H9 (cell line): ENCODE results near the gene SCN8A. TPM values are rescaled to one million over a fixed set of nuclear protein-coding genes. Genes with fewer than 3 reads are reported as not detected.
"Not testable (repeated sequence)": the region's sequence is repeated elsewhere in the genome, so short reads cannot be mapped to it uniquely, and the experiment has no call there.

ENCODE experiments used
- DNase-seq: peaks from one replicate; pipeline ENCODE4 v3.0.0-alpha.2; 2017
- H2AFZ ChIP-seq: one replicate; pipeline ENCODE4 v1.6.1; 2013; ENCODE audit warnings: mild to moderate bottlenecking, low read length, control low read depth, moderate library complexity
- H2AK5ac ChIP-seq: 2 replicates; pipeline ENCODE4 v1.6.1; 2013; ENCODE audit warnings: low read length, control low read depth, mixed read lengths; ENCODE audit not compliant: insufficient read length
- H2BK120ac ChIP-seq: one replicate; pipeline ENCODE4 v1.6.1; 2013; ENCODE audit warnings: low read depth, mild to moderate bottlenecking, low read length, control low read depth, inconsistent platforms; ENCODE audit not compliant: poor library complexity, severe bottlenecking
- H2BK12ac ChIP-seq: 2 replicates; pipeline ENCODE4 v1.6.1; 2013; ENCODE audit warnings: low read length, control low read depth, mixed read lengths, low read depth; ENCODE audit not compliant: insufficient read length
- H2BK15ac ChIP-seq: 2 replicates; pipeline ENCODE4 v1.6.1; 2013; ENCODE audit warnings: low read depth, low read length, control low read depth
- H2BK20ac ChIP-seq: one replicate; pipeline ENCODE4 v1.6.1; 2013; ENCODE audit warnings: low read depth, mild to moderate bottlenecking, low read length, control low read depth, inconsistent platforms; ENCODE audit not compliant: poor library complexity, severe bottlenecking
- H2BK5ac ChIP-seq: 2 replicates; pipeline ENCODE4 v1.6.1; 2013; ENCODE audit warnings: low read length, control low read depth, mixed read lengths; ENCODE audit not compliant: insufficient read length
- H3K14ac ChIP-seq: 2 replicates; pipeline ENCODE4 v1.6.1; 2013; ENCODE audit warnings: low read length, control low read depth; ENCODE audit not compliant: insufficient read depth
- H3K18ac ChIP-seq: 2 replicates; pipeline ENCODE4 v1.6.1; 2013; ENCODE audit warnings: low read depth, mild to moderate bottlenecking, mixed read lengths, low read length, control low read depth; ENCODE audit not compliant: insufficient read length
- H3K23ac ChIP-seq: 2 replicates; pipeline ENCODE4 v1.6.1; 2013; ENCODE audit warnings: low read length, control low read depth, mixed read lengths, low read depth; ENCODE audit not compliant: insufficient read length
- H3K23me2 ChIP-seq: 2 replicates; pipeline ENCODE4 v1.6.1; 2013; ENCODE audit warnings: low read depth, mild to moderate bottlenecking, mixed read lengths, low read length, control low read depth; ENCODE audit not compliant: insufficient read length, poor library complexity, severe bottlenecking
- H3K27ac ChIP-seq: 2 replicates; pipeline ENCODE4 v1.5.1; 2013; ENCODE audit warnings: low read length, control low read depth, mixed read lengths, low read depth; ENCODE audit not compliant: insufficient read length
- H3K27me3 ChIP-seq: 2 replicates; pipeline ENCODE4 v1.6.1; 2013; ENCODE audit warnings: low read length, control low read depth, inconsistent platforms; ENCODE audit not compliant: insufficient read depth
- H3K4ac ChIP-seq: 2 replicates; pipeline ENCODE4 v1.6.1; 2013; ENCODE audit warnings: low read depth, mild to moderate bottlenecking, control low read depth, inconsistent platforms, low read length, moderate library complexity
- H3K4me1 ChIP-seq: 2 replicates; pipeline ENCODE4 v1.6.1; 2013; ENCODE audit warnings: low read length, control low read depth, inconsistent platforms; ENCODE audit not compliant: insufficient read depth
- H3K4me2 ChIP-seq: 2 replicates; pipeline ENCODE4 v1.6.1; 2013; ENCODE audit warnings: low read length, control low read depth, mixed read lengths; ENCODE audit not compliant: insufficient read length, insufficient read depth
- H3K56ac ChIP-seq: 2 replicates; pipeline ENCODE4 v1.6.1; 2013; ENCODE audit warnings: low read depth, mild to moderate bottlenecking, mixed read lengths, low read length, control low read depth; ENCODE audit not compliant: insufficient read length
- H3K79me1 ChIP-seq: 2 replicates; pipeline ENCODE4 v1.6.1; 2013; ENCODE audit warnings: low read depth, mild to moderate bottlenecking, moderate library complexity, low read length, control low read depth, inconsistent platforms; ENCODE audit not compliant: insufficient read depth, poor library complexity, severe bottlenecking
- H3K79me2 ChIP-seq: 2 replicates; pipeline ENCODE4 v1.6.1; 2013; ENCODE audit warnings: low read length, control low read depth, inconsistent platforms; ENCODE audit not compliant: insufficient read depth
- H3K9ac ChIP-seq: 2 replicates; pipeline ENCODE4 v1.6.1; 2013; ENCODE audit warnings: low read length, control low read depth, mixed read lengths; ENCODE audit not compliant: insufficient read length; ENCODE audit errors: extremely low read depth
- H3K9me3 ChIP-seq: one replicate; pipeline ENCODE4 v1.6.1; 2013; ENCODE audit warnings: low read depth, low read length, inconsistent platforms; ENCODE audit not compliant: control insufficient read depth
- H3T11ph ChIP-seq: one replicate; pipeline ENCODE4 v1.6.1; 2013; ENCODE audit warnings: mild to moderate bottlenecking, low read length, control low read depth, inconsistent platforms
- H4K20me1 ChIP-seq: one replicate; pipeline ENCODE4 v1.6.1; 2013; ENCODE audit not compliant: control insufficient read depth, insufficient read length, insufficient read depth
- H4K5ac ChIP-seq: 2 replicates; pipeline ENCODE4 v1.6.1; 2013; ENCODE audit warnings: low read depth, mild to moderate bottlenecking, mixed read lengths, low read length, control low read depth; ENCODE audit not compliant: insufficient read length
- H4K8ac ChIP-seq: replicated peaks from 2 replicates; pipeline ENCODE4 v1.6.1; 2013; ENCODE audit warnings: low read length, control low read depth, mixed read lengths, low read depth; ENCODE audit not compliant: insufficient read length
- H4K91ac ChIP-seq: 2 replicates; pipeline ENCODE4 v1.6.1; 2013; ENCODE audit warnings: low read depth, mild to moderate bottlenecking, moderate library complexity, mixed read lengths, low read length, control low read depth; ENCODE audit not compliant: insufficient read length
- H3K27ac Mint-ChIP-seq, 3 experiments: 2 replicates in 2 of 3; 3 replicates in 1 of 3; pipeline ENCODE4 v1.8.0; 2020 to 2021; ENCODE audit warnings: mixed read lengths in 3 of 3, mild to moderate bottlenecking in 1 of 3, moderate library complexity in 1 of 3
- H3K27me3 Mint-ChIP-seq: 2 replicates; pipeline ENCODE4 v1.8.0; 2021; ENCODE audit warnings: low read depth, mild to moderate bottlenecking, moderate library complexity, mixed read lengths
- H3K36me3 Mint-ChIP-seq, 3 experiments: 2 replicates in 2 of 3; 3 replicates in 1 of 3; pipeline ENCODE4 v1.8.0; 2020 to 2021; ENCODE audit warnings: low read depth in 3 of 3, mixed read lengths in 3 of 3; ENCODE audit not compliant: insufficient read depth in 1 of 3
- H3K4me1 Mint-ChIP-seq, 2 experiments: 2 replicates each; pipeline ENCODE4 v1.8.0; 2020; ENCODE audit warnings: mixed read lengths in 2 of 2
- H3K4me3 Mint-ChIP-seq, 2 experiments: 2 replicates in 1 of 2; 3 replicates in 1 of 2; pipeline ENCODE4 v1.8.0; 2020 to 2021; ENCODE audit warnings: mild to moderate bottlenecking in 2 of 2, mixed read lengths in 2 of 2, moderate library complexity in 1 of 2
- H3K9me3 Mint-ChIP-seq, 2 experiments: 2 replicates in 1 of 2; 3 replicates in 1 of 2; pipeline ENCODE4 v1.8.0; 2020; ENCODE audit warnings: mild to moderate bottlenecking in 2 of 2, mixed read lengths in 2 of 2, moderate library complexity in 1 of 2
- CTCF ChIP-seq: fragments of 200-600 bp; sonication (generic); conservative IDR thresholded peaks from 3 replicates; pipeline ENCODE4 v1.8.0; 2021; ENCODE audit warnings: antibody characterized with exemption, mild to moderate bottlenecking
- WGBS: extraction: QIAGEN DNeasy Blood & Tissue Kit; methylation state at CpG from one replicate; pipeline ENCODE4 v1.1.7; 2013; ENCODE audit warnings: missing lambda C conversion rate, low lambda C conversion rate, mixed read lengths; ENCODE audit not compliant: insufficient read length; ENCODE audit errors: extremely low coverage; 5-methylcytosine and 5-hydroxymethylcytosine counted together
- total RNA-seq: library from RNA; stranded (reverse); gene quantifications from 2 replicates; pipeline ENCODE4 v1.2.1, GENCODE V29; 2021

The SCN8A gene
- total RNA-seq, 1 experiment from 2014 or later: 15.2 TPM

- Histone ChIP-seq H3K14ac (no peak overlapping the region), H3K23ac (no peak overlapping the region), H3K79me1 (no peaks in the 10 kb centered on the region), H3K4me1 (no peaks in the 10 kb centered on the region), H2BK12ac (no peak overlapping the region), H3K9ac (no peak overlapping the region), H3K56ac (no peak overlapping the region), H4K91ac (no peak overlapping the region), H3K18ac (no peak overlapping the region), H3K79me2 (no peaks in the 10 kb centered on the region), H3K23me2 (no peaks in the 10 kb centered on the region), H3K9me3 (no peaks in the 10 kb centered on the region), H3K27ac (no peak overlapping the region), H3K4ac (no peak overlapping the region), H4K5ac (no peak overlapping the region), H2BK5ac (no peak overlapping the region), H4K8ac (no peak overlapping the region), H2AK5ac (no peak overlapping the region), H3T11ph (no peak overlapping the region), H2BK120ac (no peak overlapping the region), H3K27me3 (no peaks in the 10 kb centered on the region), H4K20me1 (no peaks in the 10 kb centered on the region), H2BK20ac (no peak overlapping the region), H2BK15ac (no peak overlapping the region), H3K4me2 (no peak overlapping the region), H2AFZ (no peak overlapping the region)
- Mint-ChIP-seq H3K27me3 (no peaks in the 10 kb centered on the region), H3K4me1 (peaks cover 10 to 13% of the 10 kb centered on the region in 2 experiments), H3K9me3 (no peaks in the 10 kb centered on the region), H3K4me3 (no peak overlapping the region), H3K27ac (no peak overlapping the region; a peak in 1 of 7 replicates), H3K36me3 (peaks cover 28 to 61% (median 34%) of the 10 kb centered on the region in 3 experiments; a peak in 6 of 7 replicates)
- DNase-seq: no peak
- no peak for TF ChIP-seq CTCF
- WGBS: no CpG with 5 or more reads among the region's 6 CpGs
Observed at GRCh38 chr12:51797301-51797700, 206.3 kb downstream of the SCN8A start.

- not testable (repeated sequence) for H4K8ac ChIP-seq, H3K56ac ChIP-seq, H3K79me1 ChIP-seq, H4K5ac ChIP-seq, H3K9me3 ChIP-seq, H3K4me2 ChIP-seq, H3K79me2 ChIP-seq, H3K14ac ChIP-seq, H2BK120ac ChIP-seq, H2BK5ac ChIP-seq, H3K9ac ChIP-seq, H3K4me3 Mint-ChIP-seq, H2BK15ac ChIP-seq, H2AFZ ChIP-seq, H4K91ac ChIP-seq, DNase-seq, H3K23ac ChIP-seq, H3T11ph ChIP-seq, H3K27me3 Mint-ChIP-seq, H4K20me1 ChIP-seq, H3K9me3 Mint-ChIP-seq, H3K27me3 ChIP-seq, H3K4ac ChIP-seq, H3K18ac ChIP-seq, H2BK12ac ChIP-seq, H3K27ac ChIP-seq, H3K23me2 ChIP-seq, H3K4me1 ChIP-seq, H2AK5ac ChIP-seq, H2BK20ac ChIP-seq, H3K27ac Mint-ChIP-seq
- Mint-ChIP-seq H3K36me3 (peaks cover 26 to 56% (median 32%) of the 10 kb centered on the region in 3 experiments; a peak in 6 of 7 replicates), H3K4me1 (peaks cover 14 to 18% of the 10 kb centered on the region in 2 experiments)
- WGBS: no CpG with 5 or more reads among the region's 4 CpGs
Observed at GRCh38 chr12:51798051-51798450, 207.0 kb downstream of the SCN8A start.
